ENCODE results near the gene NHSL1.
A peak's percentile ranks its signal among the peaks of the same experiment; 100 is the strongest.

Gene NHSL1

DNA sequence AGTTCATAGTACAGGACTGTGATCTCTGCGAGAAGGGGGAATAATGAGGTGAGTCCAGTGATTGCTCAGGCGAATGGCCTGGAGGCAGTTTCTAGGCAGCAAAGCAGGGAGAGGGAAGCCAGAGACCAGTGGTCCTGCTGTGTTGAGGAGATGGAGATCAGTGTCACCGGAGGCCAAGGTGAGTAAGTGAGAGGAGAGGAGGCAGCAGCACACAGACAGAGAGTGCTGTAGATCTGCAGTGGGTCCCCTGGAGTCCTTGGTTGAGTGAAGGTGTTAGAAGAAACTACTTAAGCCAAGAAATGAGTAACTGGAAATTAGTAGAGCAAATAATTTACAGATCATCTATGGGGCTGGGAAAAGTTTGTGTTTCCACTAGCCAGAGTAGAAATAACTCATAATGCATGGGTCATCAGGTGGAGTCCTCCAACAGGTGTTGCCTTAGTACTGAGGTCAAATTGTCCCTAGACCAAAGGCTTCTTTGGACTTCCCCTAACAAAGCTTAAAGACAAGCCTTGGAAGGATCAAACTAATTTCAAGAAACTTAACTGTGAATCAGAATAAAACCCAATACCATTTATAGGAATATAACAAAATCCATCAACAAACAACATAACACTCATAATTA is 81.7 kb downstream of the NHSL1 start:
- Histone ChIP-seq H3K4me1 (ENCODE audit: insufficient read depth, poor library complexity, severe bottlenecking) (no peaks in the 10 kb centered on the region), H3K27me3 (ENCODE audit: insufficient read depth, poor library complexity, severe bottlenecking) (no peaks in the 10 kb centered on the region), H3K27ac (ENCODE audit: poor library complexity, severe bottlenecking) (no peak overlapping the region), H3K36me3 (ENCODE audit: low read depth) (peaks cover 24% of the 10 kb centered on the region), H3K9me3 (ENCODE audit: severe bottlenecking) (no peaks in the 10 kb centered on the region), H3K4me3 (ENCODE audit: severe bottlenecking) (no peak overlapping the region)
- ATAC-seq (ENCODE audit: low read depth) (no peak), DNase-seq (ENCODE audit: low spot score) (no peak)
- TF ChIP-seq, protein P1, sequence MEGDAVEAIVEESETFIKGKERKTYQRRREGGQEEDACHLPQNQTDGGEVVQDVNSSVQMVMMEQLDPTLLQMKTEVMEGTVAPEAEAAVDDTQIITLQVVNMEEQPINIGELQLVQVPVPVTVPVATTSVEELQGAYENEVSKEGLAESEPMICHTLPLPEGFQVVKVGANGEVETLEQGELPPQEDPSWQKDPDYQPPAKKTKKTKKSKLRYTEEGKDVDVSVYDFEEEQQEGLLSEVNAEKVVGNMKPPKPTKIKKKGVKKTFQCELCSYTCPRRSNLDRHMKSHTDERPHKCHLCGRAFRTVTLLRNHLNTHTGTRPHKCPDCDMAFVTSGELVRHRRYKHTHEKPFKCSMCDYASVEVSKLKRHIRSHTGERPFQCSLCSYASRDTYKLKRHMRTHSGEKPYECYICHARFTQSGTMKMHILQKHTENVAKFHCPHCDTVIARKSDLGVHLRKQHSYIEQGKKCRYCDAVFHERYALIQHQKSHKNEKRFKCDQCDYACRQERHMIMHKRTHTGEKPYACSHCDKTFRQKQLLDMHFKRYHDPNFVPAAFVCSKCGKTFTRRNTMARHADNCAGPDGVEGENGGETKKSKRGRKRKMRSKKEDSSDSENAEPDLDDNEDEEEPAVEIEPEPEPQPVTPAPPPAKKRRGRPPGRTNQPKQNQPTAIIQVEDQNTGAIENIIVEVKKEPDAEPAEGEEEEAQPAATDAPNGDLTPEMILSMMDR (IDR thresholded peaks at IDR 0.05; ENCODE audit: poor library complexity, severe bottlenecking): no peak

GRCh38 chr6:138416206-138416605 is 83.1 kb downstream of the NHSL1 start:
- H3K9me3 ChIP-seq (ENCODE audit: severe bottlenecking): no peaks in the 10 kb centered on the region
- TF ChIP-seq, protein P1 (IDR thresholded peaks at IDR 0.05; ENCODE audit: poor library complexity, severe bottlenecking): no peak
- H3K4me1 ChIP-seq (ENCODE audit: insufficient read depth, poor library complexity, severe bottlenecking): peaks cover 6% of the 10 kb centered on the region
- H3K27me3 ChIP-seq (ENCODE audit: insufficient read depth, poor library complexity, severe bottlenecking): no peaks in the 10 kb centered on the region
- H3K36me3 ChIP-seq (ENCODE audit: low read depth): peaks cover 26% of the 10 kb centered on the region
- no peak overlapping the region for H3K27ac ChIP-seq (ENCODE audit: poor library complexity, severe bottlenecking)
- H3K4me3 ChIP-seq (ENCODE audit: severe bottlenecking): no peak overlapping the region
- no peak for ATAC-seq (ENCODE audit: low read depth)
- no peak for DNase-seq (ENCODE audit: low spot score)

GRCh38 chr6:138415125-138415524 is 84.2 kb downstream of the NHSL1 start:
- peaks cover 33% of the 10 kb centered on the region for H3K36me3 ChIP-seq (ENCODE audit: low read depth)

GRCh38 chr6:138410972-138411880 is 88.1 kb downstream of the NHSL1 start:
- Histone ChIP-seq H3K9me3 (ENCODE audit: severe bottlenecking) (no peaks in the 10 kb centered on the region), H3K4me3 (ENCODE audit: severe bottlenecking) (no peak overlapping the region), H3K27ac (ENCODE audit: poor library complexity, severe bottlenecking) (peak overlapping the region; percentile 72), H3K36me3 (ENCODE audit: low read depth) (peaks cover 67% of the 10 kb centered on the region), H3K4me1 (ENCODE audit: insufficient read depth, poor library complexity, severe bottlenecking) (peaks cover 21% of the 10 kb centered on the region), H3K27me3 (ENCODE audit: insufficient read depth, poor library complexity, severe bottlenecking) (no peaks in the 10 kb centered on the region)
- TF ChIP-seq, protein P1 (IDR thresholded peaks at IDR 0.05; ENCODE audit: poor library complexity, severe bottlenecking): no peak
- DNase-seq (ENCODE audit: low spot score) (no peak), ATAC-seq (ENCODE audit: low read depth) (peak; percentile 93)

More at GRCh38 chr6:138415125-138415524, 84.2 kb downstream of the NHSL1 start:
- DNase-seq (ENCODE audit: low spot score) (no peak), ATAC-seq (ENCODE audit: low read depth) (no peak)
- Histone ChIP-seq H3K4me1 (ENCODE audit: insufficient read depth, poor library complexity, severe bottlenecking) (peaks cover 17% of the 10 kb centered on the region), H3K27ac (ENCODE audit: poor library complexity, severe bottlenecking) (no peak overlapping the region), H3K4me3 (ENCODE audit: severe bottlenecking) (no peak overlapping the region), H3K27me3 (ENCODE audit: insufficient read depth, poor library complexity, severe bottlenecking) (no peaks in the 10 kb centered on the region), H3K9me3 (ENCODE audit: severe bottlenecking) (no peaks in the 10 kb centered on the region)
- TF ChIP-seq, protein P1 (IDR thresholded peaks at IDR 0.05; ENCODE audit: poor library complexity, severe bottlenecking): no peak
